ENCODE measurements around the gene RHOA. TPM values are rescaled to one million over a fixed set of nuclear protein-coding genes. Genes with fewer than 3 reads are reported as not detected.

The RHOA gene
- total RNA-seq, 4 donors from 2014 or later = 534 to 619 (median 593) TPM

GRCh38 chr3:49410846-49411534, 786 bp downstream of the RHOA start:
- no peak for TF ChIP-seq CTCF (IDR thresholded peaks at IDR 0.05; ENCODE audit: low read depth)

GRCh38 chr3:49410066-49410845, 1.5 kb downstream of the RHOA start:
- no peak for TF ChIP-seq CTCF (IDR thresholded peaks at IDR 0.05; ENCODE audit: low read depth)

GRCh38 chr3:49406571-49407565, 4.9 kb downstream of the RHOA start:
- TF ChIP-seq CTCF (IDR thresholded peaks at IDR 0.05; ENCODE audit: low read depth) = no peak

DNA sequence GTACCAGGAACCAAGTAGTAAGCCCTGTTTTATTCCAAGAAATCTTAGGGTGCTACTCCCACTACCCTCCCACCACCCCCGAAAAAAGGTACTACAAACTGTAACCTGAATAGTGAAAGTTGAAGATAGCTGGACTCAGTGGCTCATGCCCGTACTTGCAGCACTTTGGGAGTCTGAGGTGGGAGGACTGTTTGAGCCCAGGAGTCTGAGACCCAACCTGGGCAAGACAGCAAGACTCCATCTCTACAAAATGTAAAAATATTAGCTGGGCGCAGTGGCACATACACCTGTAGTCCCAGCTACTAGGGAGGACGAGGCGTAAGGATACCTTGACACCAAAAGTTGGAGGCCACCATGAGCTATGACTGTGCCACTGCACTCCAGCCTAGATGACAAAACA, 7.9 kb downstream of the RHOA start:
- no peak for TF ChIP-seq CTCF (IDR thresholded peaks at IDR 0.05; ENCODE audit: low read depth)

DNA sequence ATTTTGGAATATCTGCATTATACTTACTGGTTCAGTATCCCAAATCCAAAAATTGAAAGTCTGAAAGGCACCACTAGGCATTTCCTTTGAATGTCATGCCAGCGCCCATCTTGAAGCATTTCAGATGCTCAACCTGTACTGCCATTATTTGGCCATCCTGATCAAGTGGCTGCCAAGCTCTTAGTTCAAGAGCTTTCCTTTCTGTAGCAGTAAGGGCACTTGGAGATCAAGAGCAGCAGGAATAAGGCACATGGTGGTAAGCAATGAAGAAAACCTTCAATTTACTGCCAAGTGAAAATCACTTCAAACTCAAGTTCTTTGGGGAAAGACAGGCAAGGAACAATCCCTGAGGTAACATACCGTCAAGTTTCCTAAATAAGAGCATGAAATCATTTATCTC, 10.0 kb downstream of the RHOA start:
- no peak for TF ChIP-seq CTCF (IDR thresholded peaks at IDR 0.05; ENCODE audit: low read depth)

- no peak for TF ChIP-seq CTCF (IDR thresholded peaks at IDR 0.05; ENCODE audit: low read depth)
Observed at GRCh38 chr3:49399461-49399860, 12.3 kb downstream of the RHOA start.

Data from subcutaneous adipose tissue (tissue), 4 donors.